ENCODE data around the gene GTF2F1.

DNA sequence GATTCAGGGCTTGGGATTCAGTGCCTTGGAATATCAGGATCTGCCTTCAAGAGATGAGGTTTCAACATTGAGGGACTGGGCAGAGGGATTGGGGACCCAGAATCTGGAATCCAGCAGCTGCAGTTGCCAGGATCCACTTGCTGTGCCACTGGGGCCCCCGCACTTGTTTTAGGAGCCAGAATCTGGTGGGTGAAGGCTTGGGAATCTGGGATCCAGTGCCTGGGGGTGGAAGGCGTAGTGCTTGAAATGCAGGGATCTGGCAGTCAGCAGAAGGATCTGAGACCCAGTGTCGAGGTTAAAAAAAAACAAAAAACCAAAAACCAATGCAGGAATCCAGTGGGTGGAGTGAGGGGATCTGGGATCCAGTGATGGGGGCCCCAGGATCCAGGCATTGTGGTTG is 47.9 kb upstream of the GTF2F1 start:
- TF ChIP-seq, protein P1, sequence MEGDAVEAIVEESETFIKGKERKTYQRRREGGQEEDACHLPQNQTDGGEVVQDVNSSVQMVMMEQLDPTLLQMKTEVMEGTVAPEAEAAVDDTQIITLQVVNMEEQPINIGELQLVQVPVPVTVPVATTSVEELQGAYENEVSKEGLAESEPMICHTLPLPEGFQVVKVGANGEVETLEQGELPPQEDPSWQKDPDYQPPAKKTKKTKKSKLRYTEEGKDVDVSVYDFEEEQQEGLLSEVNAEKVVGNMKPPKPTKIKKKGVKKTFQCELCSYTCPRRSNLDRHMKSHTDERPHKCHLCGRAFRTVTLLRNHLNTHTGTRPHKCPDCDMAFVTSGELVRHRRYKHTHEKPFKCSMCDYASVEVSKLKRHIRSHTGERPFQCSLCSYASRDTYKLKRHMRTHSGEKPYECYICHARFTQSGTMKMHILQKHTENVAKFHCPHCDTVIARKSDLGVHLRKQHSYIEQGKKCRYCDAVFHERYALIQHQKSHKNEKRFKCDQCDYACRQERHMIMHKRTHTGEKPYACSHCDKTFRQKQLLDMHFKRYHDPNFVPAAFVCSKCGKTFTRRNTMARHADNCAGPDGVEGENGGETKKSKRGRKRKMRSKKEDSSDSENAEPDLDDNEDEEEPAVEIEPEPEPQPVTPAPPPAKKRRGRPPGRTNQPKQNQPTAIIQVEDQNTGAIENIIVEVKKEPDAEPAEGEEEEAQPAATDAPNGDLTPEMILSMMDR (IDR thresholded peaks at IDR 0.05), result no peak
- no peak for TF ChIP-seq POLR2A (IDR thresholded peaks at IDR 0.05)

Data from thyroid gland (tissue), 4 donors.